HG02678 (cell line): ENCODE data around the gene KDM3A.

Source experiments
- ATAC-seq: cut with Tn5 transposase; IDR thresholded peaks from one replicate; pipeline ENCODE4 v1.9.1; 2021; ENCODE audit warnings: mild to moderate bottlenecking, moderate library complexity; ENCODE audit not compliant: unreplicated experiment

The KDM3A gene

GRCh38 chr2:86513948-86514660 is 72.9 kb downstream of the KDM3A start:
- ATAC-seq: no peak

GRCh38 chr2:86518481-86518880 is 77.3 kb downstream of the KDM3A start:
- no peak for ATAC-seq

DNA sequence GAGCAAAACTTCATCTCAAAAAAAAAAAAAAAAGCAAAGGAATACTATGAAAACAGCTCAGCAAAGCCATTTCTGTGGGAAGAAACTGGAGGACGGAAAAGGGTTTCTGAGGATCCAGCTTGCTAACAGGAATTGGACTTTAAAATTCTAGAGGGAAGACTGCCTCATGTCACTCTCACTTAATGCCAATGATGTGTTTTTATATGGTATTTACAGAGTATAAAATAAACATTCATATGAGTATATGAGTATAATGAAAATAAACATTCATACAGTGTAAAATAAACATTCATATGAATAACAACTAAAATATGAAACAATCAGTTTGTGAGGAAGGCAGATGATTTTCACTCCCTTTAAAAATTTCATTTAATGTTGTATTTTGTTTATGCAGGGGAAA is 78.2 kb downstream of the KDM3A start:
- no peak for ATAC-seq

- no peak for ATAC-seq
These were observed 79.0 kb downstream of the KDM3A start for GRCh38 chr2:86520153-86520552.

GRCh38 chr2:86521922-86522321 is 80.8 kb downstream of the KDM3A start:
- no peak for ATAC-seq

GRCh38 chr2:86522711-86523110 is 81.5 kb downstream of the KDM3A start:
- no peak for ATAC-seq

DNA sequence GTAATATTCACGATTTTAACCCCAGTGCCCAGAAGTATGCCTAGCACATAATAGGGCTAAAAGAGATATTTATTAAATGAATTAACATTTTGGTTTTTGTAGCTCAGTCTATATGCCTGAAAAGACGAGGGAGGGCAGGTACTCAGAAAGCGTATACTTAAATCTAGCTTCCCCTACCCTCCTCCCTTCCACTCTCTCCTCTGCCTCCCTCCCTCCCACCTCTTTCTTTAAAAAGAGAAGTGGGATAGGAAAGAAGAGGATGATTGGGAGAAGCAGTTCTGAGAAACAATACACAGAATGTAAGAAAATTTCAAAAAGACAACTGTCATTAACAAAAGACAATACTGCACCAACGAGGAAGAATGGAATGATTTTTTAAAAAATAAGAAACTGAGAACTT is 82.3 kb downstream of the KDM3A start:
- no peak for ATAC-seq

DNA sequence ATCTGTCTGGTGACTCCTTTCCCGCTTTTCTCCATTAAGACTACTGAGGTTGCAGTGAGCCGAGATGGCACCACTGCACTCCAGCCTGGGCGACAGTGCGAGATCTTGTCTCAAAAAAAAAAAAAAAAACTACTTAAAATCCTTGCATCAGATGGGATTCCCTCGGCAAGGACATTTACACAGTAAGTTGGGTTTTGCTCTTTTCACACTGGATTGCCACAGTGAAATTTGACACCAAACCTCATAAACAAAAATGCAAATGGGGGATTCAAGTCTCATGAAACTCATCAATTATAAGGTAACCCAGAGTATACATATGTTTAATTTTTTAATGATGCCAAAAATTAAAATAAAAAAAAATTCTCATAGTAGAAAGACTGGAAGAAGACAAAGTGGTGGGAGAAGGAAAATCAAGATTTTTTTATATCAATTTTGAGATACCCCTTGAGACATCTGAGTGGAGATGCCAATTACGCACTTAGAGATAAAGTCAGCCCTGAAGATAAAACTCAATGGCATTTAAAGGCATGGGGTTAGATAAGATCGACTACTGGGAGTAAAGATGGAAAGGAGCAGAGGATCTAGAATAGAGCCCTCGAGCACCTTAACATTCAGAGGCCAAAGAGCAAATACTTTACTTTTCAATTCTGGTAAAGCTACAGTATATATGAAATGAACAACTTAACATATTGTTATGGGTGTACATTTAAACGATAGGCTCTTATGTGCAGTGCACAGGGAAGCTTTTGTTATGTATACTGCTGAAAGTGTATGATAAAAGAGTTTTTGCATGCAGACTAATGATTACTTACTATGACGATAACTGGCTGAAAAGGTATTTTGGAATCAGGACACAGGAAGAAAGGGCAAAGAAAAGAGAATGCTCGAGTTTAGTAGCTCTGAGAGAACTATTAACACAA is 84.5 kb downstream of the KDM3A start:
- ATAC-seq: no peak

GRCh38 chr2:86533589-86533988 is 92.4 kb downstream of the KDM3A start:
- ATAC-seq: no peak

DNA sequence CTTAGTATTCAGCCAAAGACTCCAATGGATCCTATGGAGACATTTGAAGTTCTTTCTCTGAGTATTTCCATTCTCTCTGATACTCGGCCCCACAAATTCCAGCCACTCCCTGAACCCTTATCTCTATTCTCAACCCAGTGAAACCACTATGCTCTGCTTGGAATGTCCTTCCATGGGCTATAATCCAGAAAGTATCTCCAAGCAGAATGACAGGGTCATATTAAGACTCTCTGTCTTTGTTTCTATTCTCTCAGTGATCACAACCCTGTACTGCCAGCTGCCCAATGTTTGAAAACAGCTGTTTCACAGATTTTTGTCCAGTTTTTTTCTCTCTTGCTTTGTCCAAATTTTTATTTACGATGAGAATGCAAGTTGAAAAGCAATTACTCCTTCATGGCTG is 100.2 kb downstream of the KDM3A start:
- ATAC-seq: no peak
